Smooth muscle cell (in vitro differentiated cells): ENCODE data around the gene SMCO4. TPM values are rescaled to one million over a fixed set of nuclear protein-coding genes. Genes with fewer than 3 reads are reported as not detected.

Experiments used
- DNase-seq: peaks from one replicate; lab custom pipeline; 2025; ENCODE audit not compliant: unreplicated experiment; lab: John Stamatoyannopoulos, UW
- H2AFZ ChIP-seq: fragments of 200-600 bp; sonication (generic); 2 replicates; pipeline ENCODE4 v1.6.0; 2016; ENCODE audit warnings: antibody characterized with exemption, low read depth, mild to moderate bottlenecking
- H3F3A ChIP-seq: fragments of 200-600 bp; sonication (generic); 2 replicates; pipeline ENCODE4 v1.6.0; 2017; ENCODE audit warnings: antibody characterized with exemption, low read depth
- H3K27ac ChIP-seq: fragments of 200-600 bp; sonication (generic); 2 replicates; pipeline ENCODE4 v1.5.1; 2016; ENCODE audit warnings: low read depth, mild to moderate bottlenecking
- H3K27me3 ChIP-seq: fragments of 200-600 bp; sonication (generic); 2 replicates; pipeline ENCODE4 v1.6.1; 2016; ENCODE audit warnings: low read depth, mild to moderate bottlenecking
- H3K36me3 ChIP-seq: fragments of 200-600 bp; sonication (generic); 2 replicates; pipeline ENCODE4 v1.5.1; 2016; ENCODE audit warnings: low read depth
- H3K4me1 ChIP-seq: fragments of 200-600 bp; sonication (generic); 2 replicates; pipeline ENCODE4 v1.5.1; 2016; ENCODE audit warnings: low read depth
- H3K4me2 ChIP-seq: fragments of 200-600 bp; sonication (generic); 2 replicates; pipeline ENCODE4 v1.6.0; 2016; ENCODE audit warnings: mild to moderate bottlenecking
- H3K4me3 ChIP-seq: fragments of 200-600 bp; sonication (generic); 2 replicates; pipeline ENCODE4 v1.5.1; 2016; ENCODE audit warnings: mild to moderate bottlenecking
- H3K79me2 ChIP-seq: fragments of 200-600 bp; sonication (generic); 2 replicates; pipeline ENCODE4 v1.6.0; 2016; ENCODE audit warnings: low read depth, mild to moderate bottlenecking
- H3K9ac ChIP-seq: fragments of 200-600 bp; sonication (generic); 2 replicates; pipeline ENCODE4 v1.6.0; 2016; ENCODE audit warnings: low read depth
- H3K9me3 ChIP-seq: fragments of 200-600 bp; sonication (generic); replicated peaks from 2 replicates; pipeline ENCODE4 v1.5.1; 2016; ENCODE audit warnings: low read depth
- H4K20me1 ChIP-seq: fragments of 200-600 bp; sonication (generic); 2 replicates; pipeline ENCODE4 v1.6.0; 2016; ENCODE audit warnings: low read depth
- CTCF ChIP-seq: fragments of 200-600 bp; sonication (generic); IDR thresholded peaks from 2 replicates; pipeline ENCODE4 v1.5.1; 2017; ENCODE audit warnings: borderline replicate concordance, mild to moderate bottlenecking, antibody characterized with exemption; ENCODE audit not compliant: insufficient read depth, poor library complexity, severe bottlenecking
- WGBS: methylation state at CpG from one replicate; pipeline ENCODE4 v1.1.7; 2016; ENCODE audit warnings: low lambda C conversion rate; 5-methylcytosine and 5-hydroxymethylcytosine counted together
- polyA plus RNA-seq: library from polyadenylated mRNA; unstranded; fragments of >200 nt; fragmentation: Nextera tagmentation; extraction: Ambion mirVana; gene quantifications from 2 replicates; pipeline ENCODE4 v1.2.1, GENCODE V29; 2016
- total RNA-seq: library from RNA; depleted of rRNA; stranded (reverse); fragments of >200 nt; gene quantifications from 2 replicates; pipeline ENCODE4 v1.2.3, GENCODE V29; 2014

The SMCO4 gene
- total and polyA plus RNA-seq, 2 experiments from 2014 or later: 13.8 to 50.7 TPM

- Histone ChIP-seq H3K9ac (peak overlapping the region; percentile 19), H3K9me3 (no peaks in the 10 kb centered on the region), H3K27ac (peak overlapping the region; percentile 81), H3K4me2 (peak overlapping the region; percentile 72), H3K27me3 (no peaks in the 10 kb centered on the region), H3K36me3 (no peaks in the 10 kb centered on the region), H3K4me1 (peaks cover 32% of the 10 kb centered on the region), H3K79me2 (peaks cover 54% of the 10 kb centered on the region), H3F3A (peaks cover 20% of the 10 kb centered on the region), H2AFZ (no peak overlapping the region), H3K4me3 (no peak overlapping the region), H4K20me1 (peaks cover 93% of the 10 kb centered on the region)
- no peak for TF ChIP-seq CTCF
- DNase-seq: no peak
- 95% methylated on average over 1 of the region's 1 CpG for WGBS
Measured at GRCh38 chr11:93530468-93530826, 12.7 kb downstream of the SMCO4 start.

GRCh38 chr11:93529707-93530467, 13.3 kb downstream of the SMCO4 start:
- Histone ChIP-seq H3K4me1 (peaks cover 37% of the 10 kb centered on the region), H3K27me3 (no peaks in the 10 kb centered on the region), H3K27ac (peak overlapping the region; percentile 81), H2AFZ (no peak overlapping the region), H3K79me2 (peaks cover 52% of the 10 kb centered on the region), H3K4me2 (peak overlapping the region; percentile 72), H3K9me3 (no peaks in the 10 kb centered on the region), H3K36me3 (no peaks in the 10 kb centered on the region), H4K20me1 (peaks cover 93% of the 10 kb centered on the region), H3K4me3 (no peak overlapping the region), H3K9ac (peak overlapping the region; percentile 19), H3F3A (peaks cover 20% of the 10 kb centered on the region)
- WGBS: 33% methylated on average over 9 of the region's 9 CpGs
- TF ChIP-seq CTCF: no peak
- no peak for DNase-seq

GRCh38 chr11:93528757-93529645, 14.2 kb downstream of the SMCO4 start:
- H3K4me3 ChIP-seq: no peak overlapping the region
- peaks cover 48% of the 10 kb centered on the region for H3K79me2 ChIP-seq
- H3K9ac ChIP-seq: no peak overlapping the region
- no peaks in the 10 kb centered on the region for H3K27me3 ChIP-seq
- WGBS: 73% methylated on average over 10 of the region's 10 CpGs
- no peak overlapping the region for H2AFZ ChIP-seq
- peaks cover 20% of the 10 kb centered on the region for H3F3A ChIP-seq
- H3K4me1 ChIP-seq: peaks cover 46% of the 10 kb centered on the region
- peak overlapping the region; percentile 72 for H3K4me2 ChIP-seq
- DNase-seq: no peak
- H3K27ac ChIP-seq: peak overlapping the region; percentile 81
- no peaks in the 10 kb centered on the region for H3K36me3 ChIP-seq
- H4K20me1 ChIP-seq: peaks cover 96% of the 10 kb centered on the region
- no peaks in the 10 kb centered on the region for H3K9me3 ChIP-seq
- no peak for TF ChIP-seq CTCF
